Memory B cell (primary cell): Measurements from ENCODE around the gene C16orf87.

Experiments used
- ATAC-seq: fragments of 150-1000 bp; cut with Tn5 transposase; 2 replicates; pipeline ENCODE4 v1.10.0; 2021; ENCODE audit warnings: low read depth, mild to moderate bottlenecking, moderate library complexity
- DNase-seq, 2 donors: peaks; one replicate each; pipeline ENCODE4 v3.0.0; 2022; ENCODE audit warnings: low spot score in 2 of 2
- H3K27ac Mint-ChIP-seq: one replicate; pipeline ENCODE4 v1.8.0; 2022; ENCODE audit warnings: mild to moderate bottlenecking, moderate library complexity, mixed read lengths
- H3K27me3 Mint-ChIP-seq: one replicate; pipeline ENCODE4 v1.8.0; 2022; ENCODE audit warnings: mixed read lengths
- H3K36me3 Mint-ChIP-seq: one replicate; pipeline ENCODE4 v1.8.0; 2022; ENCODE audit warnings: mild to moderate bottlenecking, mixed read lengths
- H3K4me1 Mint-ChIP-seq: one replicate; pipeline ENCODE4 v1.8.0; 2022; ENCODE audit warnings: mixed read lengths
- H3K4me3 Mint-ChIP-seq: one replicate; pipeline ENCODE4 v1.8.0; 2022; ENCODE audit warnings: mild to moderate bottlenecking, moderate library complexity, mixed read lengths
- H3K9me3 Mint-ChIP-seq: one replicate; pipeline ENCODE4 v1.8.0; 2022; ENCODE audit warnings: mixed read lengths

Gene C16orf87

GRCh38 chr16:46853713-46854443, 22.9 kb upstream of the C16orf87 start:
- Mint-ChIP-seq H3K27ac (no peak overlapping the region), H3K27me3 (no peaks in the 10 kb centered on the region), H3K4me1 (peaks cover 12% of the 10 kb centered on the region), H3K4me3 (no peak overlapping the region), H3K36me3 (no peaks in the 10 kb centered on the region), H3K9me3 (no peaks in the 10 kb centered on the region)
- ATAC-seq = peak; percentile 78
- peak; percentile 55 to 56 for DNase-seq

GRCh38 chr16:46852130-46852529, 21.1 kb upstream of the C16orf87 start:
- H3K27me3 Mint-ChIP-seq = no peaks in the 10 kb centered on the region
- ATAC-seq = no peak
- H3K27ac Mint-ChIP-seq = no peak overlapping the region

GRCh38 chr16:46850619-46851555, 19.9 kb upstream of the C16orf87 start:
- Mint-ChIP-seq H3K36me3 (no peaks in the 10 kb centered on the region), H3K27ac (peak overlapping the region; percentile 14), H3K9me3 (no peaks in the 10 kb centered on the region), H3K27me3 (no peaks in the 10 kb centered on the region), H3K4me3 (peak overlapping the region; percentile 25), H3K4me1 (peaks cover 12% of the 10 kb centered on the region)
- DNase-seq = no peak
- peak; percentile 58 for ATAC-seq

More at GRCh38 chr16:46852130-46852529, 21.1 kb upstream of the C16orf87 start:
- Mint-ChIP-seq H3K36me3 (no peaks in the 10 kb centered on the region), H3K9me3 (no peaks in the 10 kb centered on the region), H3K4me1 (peaks cover 12% of the 10 kb centered on the region), H3K4me3 (no peak overlapping the region)
- DNase-seq = no peak

- no peaks in the 10 kb centered on the region for H3K36me3 Mint-ChIP-seq
- no peak for DNase-seq
- no peaks in the 10 kb centered on the region for H3K9me3 Mint-ChIP-seq
- H3K4me1 Mint-ChIP-seq = peaks cover 10% of the 10 kb centered on the region
- ATAC-seq = no peak
- H3K27me3 Mint-ChIP-seq = no peaks in the 10 kb centered on the region
- H3K4me3 Mint-ChIP-seq = no peak overlapping the region
- H3K27ac Mint-ChIP-seq = no peak overlapping the region
Observed at GRCh38 chr16:46848768-46849764, 18.1 kb upstream of the C16orf87 start.

GRCh38 chr16:46845952-46846351, 15.0 kb upstream of the C16orf87 start:
- Mint-ChIP-seq H3K4me1 (peaks cover 5% of the 10 kb centered on the region), H3K36me3 (no peaks in the 10 kb centered on the region), H3K9me3 (no peaks in the 10 kb centered on the region), H3K27me3 (no peaks in the 10 kb centered on the region), H3K4me3 (no peak overlapping the region), H3K27ac (no peak overlapping the region)
- DNase-seq (no peak), ATAC-seq (no peak)

- Mint-ChIP-seq H3K9me3 (no peaks in the 10 kb centered on the region), H3K4me1 (no peaks in the 10 kb centered on the region), H3K4me3 (no peak overlapping the region), H3K27ac (no peak overlapping the region), H3K27me3 (no peaks in the 10 kb centered on the region), H3K36me3 (no peaks in the 10 kb centered on the region)
- ATAC-seq = no peak
- no peak for DNase-seq
Observed at GRCh38 chr16:46844771-46845170, 13.8 kb upstream of the C16orf87 start.

GRCh38 chr16:46843898-46844642, 13.1 kb upstream of the C16orf87 start:
- Mint-ChIP-seq H3K4me1 (no peaks in the 10 kb centered on the region), H3K9me3 (no peaks in the 10 kb centered on the region), H3K27ac (no peak overlapping the region), H3K27me3 (no peaks in the 10 kb centered on the region), H3K4me3 (peak overlapping the region; percentile 73), H3K36me3 (no peaks in the 10 kb centered on the region)
- ATAC-seq (peak; percentile 58), DNase-seq (no peak)

GRCh38 chr16:46842192-46842895, 11.4 kb upstream of the C16orf87 start:
- no peak for ATAC-seq
- no peak overlapping the region for H3K4me3 Mint-ChIP-seq
- no peak overlapping the region for H3K27ac Mint-ChIP-seq

GRCh38 chr16:46839986-46840443, 9.0 kb upstream of the C16orf87 start:
- no peak overlapping the region for H3K4me3 Mint-ChIP-seq
- no peaks in the 10 kb centered on the region for H3K36me3 Mint-ChIP-seq
- no peak for DNase-seq
- ATAC-seq = no peak
- peaks cover 10% of the 10 kb centered on the region for H3K4me1 Mint-ChIP-seq
- H3K9me3 Mint-ChIP-seq = no peaks in the 10 kb centered on the region
- H3K27ac Mint-ChIP-seq = no peak overlapping the region
- H3K27me3 Mint-ChIP-seq = no peaks in the 10 kb centered on the region

More at GRCh38 chr16:46842192-46842895, 11.4 kb upstream of the C16orf87 start:
- no peaks in the 10 kb centered on the region for H3K36me3 Mint-ChIP-seq
- DNase-seq = no peak
- no peaks in the 10 kb centered on the region for H3K4me1 Mint-ChIP-seq
- no peaks in the 10 kb centered on the region for H3K9me3 Mint-ChIP-seq
- no peaks in the 10 kb centered on the region for H3K27me3 Mint-ChIP-seq

- H3K27me3 Mint-ChIP-seq = no peaks in the 10 kb centered on the region
- no peaks in the 10 kb centered on the region for H3K36me3 Mint-ChIP-seq
- DNase-seq = no peak
- no peak overlapping the region for H3K4me3 Mint-ChIP-seq
- H3K9me3 Mint-ChIP-seq = no peaks in the 10 kb centered on the region
- no peak overlapping the region for H3K27ac Mint-ChIP-seq
- peak; percentile 43 for ATAC-seq
- peaks cover 22% of the 10 kb centered on the region for H3K4me1 Mint-ChIP-seq
Observed at GRCh38 chr16:46836534-46837530, 5.9 kb upstream of the C16orf87 start.

- no peak for DNase-seq
- H3K4me3 Mint-ChIP-seq = no peak overlapping the region
- peaks cover 31% of the 10 kb centered on the region for H3K4me1 Mint-ChIP-seq
- H3K9me3 Mint-ChIP-seq = no peaks in the 10 kb centered on the region
- H3K36me3 Mint-ChIP-seq = peaks cover 3% of the 10 kb centered on the region
- no peak overlapping the region for H3K27ac Mint-ChIP-seq
- ATAC-seq = no peak
- H3K27me3 Mint-ChIP-seq = no peaks in the 10 kb centered on the region
Observed at GRCh38 chr16:46833460-46833800, 2.5 kb upstream of the C16orf87 start.
